ENCODE measurements around the gene CEP162.
"Not testable (repeated sequence)": the region's sequence is repeated elsewhere in the genome, so short reads cannot be mapped to it uniquely, and the experiment has no call there.

The CEP162 gene

GRCh38 chr6:84133385-84133784 is 94.1 kb downstream of the CEP162 start:
- not testable (repeated sequence) for H3K27me3 ChIP-seq (ENCODE audit: control insufficient read depth, insufficient read depth, low read length); H3K9ac ChIP-seq (ENCODE audit: low read length); H3K4me1 ChIP-seq (ENCODE audit: control insufficient read depth, insufficient read depth, low read length); H3K36me3 ChIP-seq (ENCODE audit: control insufficient read depth, insufficient read depth, low read length); H3K27ac ChIP-seq (ENCODE audit: low read depth, low read length); H3K4me3 ChIP-seq (ENCODE audit: low read length)

GRCh38 chr6:84129588-84129987 is 97.9 kb downstream of the CEP162 start:
- H3K36me3 ChIP-seq (ENCODE audit: control insufficient read depth, insufficient read depth, low read length); H3K4me1 ChIP-seq (ENCODE audit: control insufficient read depth, insufficient read depth, low read length); H3K27ac ChIP-seq (ENCODE audit: low read depth, low read length); H3K9ac ChIP-seq (ENCODE audit: low read length); H3K4me3 ChIP-seq (ENCODE audit: low read length); H3K27me3 ChIP-seq (ENCODE audit: control insufficient read depth, insufficient read depth, low read length): not testable (repeated sequence)

GRCh38 chr6:84123186-84123585 is 104.3 kb downstream of the CEP162 start:
- Histone ChIP-seq H3K4me1 (ENCODE audit: control insufficient read depth, insufficient read depth, low read length) (no peaks in the 10 kb centered on the region), H3K27ac (ENCODE audit: low read depth, low read length) (no peak overlapping the region), H3K27me3 (ENCODE audit: control insufficient read depth, insufficient read depth, low read length) (no peaks in the 10 kb centered on the region), H3K9ac (ENCODE audit: low read length) (no peak overlapping the region), H3K36me3 (ENCODE audit: control insufficient read depth, insufficient read depth, low read length) (no peaks in the 10 kb centered on the region), H3K4me3 (ENCODE audit: low read length) (no peak overlapping the region)

DNA sequence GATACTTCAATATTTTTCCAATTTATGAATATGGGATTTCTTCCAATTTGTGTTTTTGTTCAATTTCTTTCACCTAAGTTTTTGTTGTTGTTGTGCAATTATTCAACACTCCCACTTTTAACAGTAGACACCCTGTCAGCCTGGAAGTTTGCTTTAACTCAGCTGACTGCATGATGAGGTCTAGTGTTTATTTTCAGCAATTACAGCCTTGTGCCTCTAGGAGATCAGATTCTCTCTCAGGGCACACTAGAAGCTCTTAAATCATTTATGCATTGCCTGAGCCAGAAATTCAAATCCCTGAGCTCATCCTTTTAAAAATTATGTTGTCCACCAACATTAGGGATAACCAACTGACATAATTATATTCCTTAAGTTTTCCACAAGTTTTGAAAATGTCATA is 108.2 kb downstream of the CEP162 start:
- Histone ChIP-seq H3K36me3 (ENCODE audit: control insufficient read depth, insufficient read depth, low read length) (no peaks in the 10 kb centered on the region), H3K9ac (ENCODE audit: low read length) (no peak overlapping the region), H3K27ac (ENCODE audit: low read depth, low read length) (no peak overlapping the region), H3K4me1 (ENCODE audit: control insufficient read depth, insufficient read depth, low read length) (no peaks in the 10 kb centered on the region), H3K4me3 (ENCODE audit: low read length) (no peak overlapping the region), H3K27me3 (ENCODE audit: control insufficient read depth, insufficient read depth, low read length) (no peaks in the 10 kb centered on the region)

GRCh38 chr6:84118191-84118590 is 109.3 kb downstream of the CEP162 start:
- Histone ChIP-seq H3K4me1 (ENCODE audit: control insufficient read depth, insufficient read depth, low read length) (no peaks in the 10 kb centered on the region), H3K27me3 (ENCODE audit: control insufficient read depth, insufficient read depth, low read length) (no peaks in the 10 kb centered on the region), H3K27ac (ENCODE audit: low read depth, low read length) (no peak overlapping the region), H3K9ac (ENCODE audit: low read length) (no peak overlapping the region), H3K4me3 (ENCODE audit: low read length) (no peak overlapping the region), H3K36me3 (ENCODE audit: control insufficient read depth, insufficient read depth, low read length) (no peaks in the 10 kb centered on the region)

DNA sequence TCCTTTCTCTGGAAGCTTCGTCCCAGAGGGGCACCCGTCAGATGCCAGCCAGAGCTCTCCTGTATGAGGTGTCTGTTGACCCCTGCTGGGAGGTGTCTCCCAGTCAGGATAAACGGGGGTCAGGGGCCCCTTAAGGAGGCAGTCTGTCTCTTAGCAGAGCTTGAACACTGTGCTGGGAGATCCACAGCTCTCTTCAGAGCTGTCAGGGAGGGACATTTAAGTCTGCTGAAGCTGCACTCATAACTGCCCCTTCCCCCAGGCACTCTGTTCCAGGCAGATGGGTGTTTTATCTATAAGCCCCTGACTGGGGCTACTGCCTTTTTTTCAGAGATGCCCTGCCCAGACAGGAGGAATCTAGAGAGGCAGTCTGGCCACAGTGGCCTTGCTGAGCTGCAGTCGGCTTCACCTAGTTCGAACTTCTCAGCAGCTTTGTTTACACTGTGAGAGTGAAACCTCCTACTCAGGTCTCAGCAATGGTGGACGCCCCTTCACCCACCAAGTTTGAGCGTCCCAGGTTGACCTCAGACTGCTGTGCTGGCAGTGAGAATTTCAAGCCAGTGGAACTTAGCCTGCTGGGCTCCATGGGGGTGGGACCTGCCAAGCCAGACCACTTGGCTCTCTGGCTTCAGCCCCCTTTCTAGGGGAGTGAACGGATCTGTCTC is 112.4 kb downstream of the CEP162 start:
- not testable (repeated sequence) for H3K4me3 ChIP-seq (ENCODE audit: low read length); H3K4me1 ChIP-seq (ENCODE audit: control insufficient read depth, insufficient read depth, low read length); H3K27me3 ChIP-seq (ENCODE audit: control insufficient read depth, insufficient read depth, low read length); H3K36me3 ChIP-seq (ENCODE audit: control insufficient read depth, insufficient read depth, low read length); H3K27ac ChIP-seq (ENCODE audit: low read depth, low read length); H3K9ac ChIP-seq (ENCODE audit: low read length)

DNA sequence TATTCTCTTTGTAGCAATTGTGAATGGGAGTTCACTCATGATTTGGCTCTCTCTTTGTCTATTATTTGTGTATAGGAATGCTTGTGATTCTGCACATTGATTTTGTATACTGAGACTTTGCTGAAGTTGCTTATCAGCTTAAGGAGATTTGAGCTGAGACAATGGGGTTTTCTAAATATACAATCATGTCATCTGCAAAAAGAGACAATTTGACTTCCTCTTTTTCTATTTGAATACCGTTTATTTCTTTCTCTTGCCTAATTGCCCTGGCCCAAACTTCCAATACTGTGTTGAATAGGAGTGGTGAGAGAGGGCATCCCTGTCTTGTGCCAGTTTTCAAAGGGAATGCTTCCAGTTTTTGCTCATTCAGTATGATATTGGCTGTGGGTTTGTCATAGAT is 116.1 kb downstream of the CEP162 start:
- H3K27me3 ChIP-seq (ENCODE audit: control insufficient read depth, insufficient read depth, low read length); H3K4me1 ChIP-seq (ENCODE audit: control insufficient read depth, insufficient read depth, low read length); H3K9ac ChIP-seq (ENCODE audit: low read length); H3K27ac ChIP-seq (ENCODE audit: low read depth, low read length); H3K4me3 ChIP-seq (ENCODE audit: low read length); H3K36me3 ChIP-seq (ENCODE audit: control insufficient read depth, insufficient read depth, low read length): not testable (repeated sequence)

GRCh38 chr6:84107495-84107894 is 119.9 kb downstream of the CEP162 start:
- no peaks in the 10 kb centered on the region for H3K4me1 ChIP-seq (ENCODE audit: control insufficient read depth, insufficient read depth, low read length)
- no peaks in the 10 kb centered on the region for H3K36me3 ChIP-seq (ENCODE audit: control insufficient read depth, insufficient read depth, low read length)
- H3K27ac ChIP-seq (ENCODE audit: low read depth, low read length): no peak overlapping the region
- H3K27me3 ChIP-seq (ENCODE audit: control insufficient read depth, insufficient read depth, low read length): no peaks in the 10 kb centered on the region
- no peak overlapping the region for H3K4me3 ChIP-seq (ENCODE audit: low read length)
- no peak overlapping the region for H3K9ac ChIP-seq (ENCODE audit: low read length)

- H3K4me3 ChIP-seq (ENCODE audit: low read length); H3K36me3 ChIP-seq (ENCODE audit: control insufficient read depth, insufficient read depth, low read length); H3K27ac ChIP-seq (ENCODE audit: low read depth, low read length); H3K4me1 ChIP-seq (ENCODE audit: control insufficient read depth, insufficient read depth, low read length); H3K9ac ChIP-seq (ENCODE audit: low read length); H3K27me3 ChIP-seq (ENCODE audit: control insufficient read depth, insufficient read depth, low read length): not testable (repeated sequence)
Observed at GRCh38 chr6:84105215-84105924, 122.1 kb downstream of the CEP162 start.

- Histone ChIP-seq H3K27ac (ENCODE audit: low read depth, low read length) (no peak overlapping the region), H3K4me3 (ENCODE audit: low read length) (no peak overlapping the region), H3K36me3 (ENCODE audit: control insufficient read depth, insufficient read depth, low read length) (no peaks in the 10 kb centered on the region), H3K4me1 (ENCODE audit: control insufficient read depth, insufficient read depth, low read length) (no peaks in the 10 kb centered on the region), H3K27me3 (ENCODE audit: control insufficient read depth, insufficient read depth, low read length) (no peaks in the 10 kb centered on the region), H3K9ac (ENCODE audit: low read length) (no peak overlapping the region)
Observed at GRCh38 chr6:84103029-84103428, 124.4 kb downstream of the CEP162 start.

- Histone ChIP-seq H3K9ac (ENCODE audit: low read length) (no peak overlapping the region), H3K27me3 (ENCODE audit: control insufficient read depth, insufficient read depth, low read length) (no peaks in the 10 kb centered on the region), H3K4me3 (ENCODE audit: low read length) (no peak overlapping the region)
Observed at GRCh38 chr6:84095156-84095555, 132.3 kb downstream of the CEP162 start.

GRCh38 chr6:84093441-84094435 is 133.7 kb downstream of the CEP162 start:
- Histone ChIP-seq H3K9ac (ENCODE audit: low read length) (no peak overlapping the region), H3K27me3 (ENCODE audit: control insufficient read depth, insufficient read depth, low read length) (no peaks in the 10 kb centered on the region), H3K27ac (ENCODE audit: low read depth, low read length) (no peak overlapping the region), H3K4me3 (ENCODE audit: low read length) (no peak overlapping the region), H3K4me1 (ENCODE audit: control insufficient read depth, insufficient read depth, low read length) (no peaks in the 10 kb centered on the region), H3K36me3 (ENCODE audit: control insufficient read depth, insufficient read depth, low read length) (no peaks in the 10 kb centered on the region)

More at GRCh38 chr6:84095156-84095555, 132.3 kb downstream of the CEP162 start:
- no peaks in the 10 kb centered on the region for H3K36me3 ChIP-seq (ENCODE audit: control insufficient read depth, insufficient read depth, low read length)
- H3K27ac ChIP-seq (ENCODE audit: low read depth, low read length): no peak overlapping the region
- H3K4me1 ChIP-seq (ENCODE audit: control insufficient read depth, insufficient read depth, low read length): no peaks in the 10 kb centered on the region
